Left cardiac atrium (tissue), 4 donors: ENCODE measurements around the gene ZNF326. TPM values are rescaled to one million over a fixed set of nuclear protein-coding genes. Genes with fewer than 3 reads are reported as not detected.
"Not testable (repeated sequence)": the region's sequence is repeated elsewhere in the genome, so short reads cannot be mapped to it uniquely, and the experiment has no call there.

Experiments
- ATAC-seq, 2 donors: fragments of 200-7000 bp; cut with Tn5 transposase; one replicate each; pipeline ENCODE4 v1.9.1; 2020; ENCODE audit warnings: mild to moderate bottlenecking in 2 of 2, moderate library complexity in 2 of 2
- DNase-seq: peaks from one replicate; pipeline ENCODE4 v3.0.0-alpha.2; 2020
- intact Hi-C, 2 donors: fragments of 100-400 bp; cut with DNase I; formaldehyde crosslinking; loops; one replicate each; pipeline versions ENCODE4 v1.14.1 to v1.15.1; 2022 to 2023
- total RNA-seq, 2 donors: library from RNA; stranded (reverse); fragmentation: NEBNext Ultra II Directional; extraction: Animal tissue kit (Norgen Biotek cat#: 25700); gene quantifications; one replicate each; pipeline ENCODE4 v1.2.1, GENCODE V29; 2021
- donor health status: DM: no; HTN: yes; CAD: no.
- donor health status: DM: no; HTN: yes; CAD: no; lungs with severe emphysema.
- donor health status: DM: yes; HTN: yes; CAD: no.
- donor health status: Dilated cardiomyopathy.

ZNF326 gene
- total RNA-seq, 2 donors from 2014 or later = 13.0 to 13.4 TPM

DNA sequence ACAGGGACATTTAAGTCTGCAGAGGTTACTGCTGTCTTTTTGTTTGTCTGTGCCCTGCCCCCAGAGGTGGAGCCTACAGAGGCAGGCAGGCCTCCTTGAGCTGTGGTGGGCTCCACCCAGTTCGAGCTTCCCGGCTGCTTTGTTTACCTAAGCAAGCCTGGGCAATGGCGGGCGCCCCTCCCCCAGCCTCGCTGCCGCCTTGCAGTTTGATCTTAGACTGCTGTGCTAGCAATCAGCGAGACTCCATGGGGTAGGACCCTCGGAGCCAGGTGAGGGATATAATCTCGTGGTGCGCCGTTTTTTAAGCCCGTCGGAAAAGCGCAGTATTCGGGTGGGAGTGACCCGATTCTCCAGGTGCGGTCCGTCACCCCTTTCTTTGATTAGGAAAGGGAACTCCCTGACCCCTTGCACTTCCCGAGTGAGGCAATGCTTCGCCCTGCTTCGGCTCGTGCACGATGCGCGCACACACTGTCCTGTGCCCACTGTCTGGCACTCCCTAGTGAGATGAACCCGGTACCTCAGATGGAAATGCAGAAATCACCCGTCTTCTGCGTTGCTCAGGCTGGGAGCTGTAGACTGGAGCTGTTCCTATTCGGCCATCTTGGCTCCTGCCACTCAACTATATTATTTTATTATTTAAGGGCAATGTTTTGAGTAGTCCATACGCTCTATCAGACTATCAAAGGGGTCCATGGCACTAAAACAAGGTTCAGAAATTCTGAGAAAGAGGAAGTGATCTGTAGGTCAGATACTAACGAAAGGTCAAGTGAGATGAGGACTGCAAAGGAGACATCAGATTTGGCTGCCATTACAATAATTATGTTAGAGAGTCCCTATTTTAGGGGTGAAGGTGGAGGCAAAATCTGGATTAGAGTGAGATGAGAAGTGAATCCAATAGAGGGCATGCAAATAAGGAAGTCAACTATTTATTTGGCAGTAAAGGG lies 68.1 kb downstream of the ZNF326 start:
- intact Hi-C loops, ATAC-seq, DNase-seq: not testable (repeated sequence)

DNA sequence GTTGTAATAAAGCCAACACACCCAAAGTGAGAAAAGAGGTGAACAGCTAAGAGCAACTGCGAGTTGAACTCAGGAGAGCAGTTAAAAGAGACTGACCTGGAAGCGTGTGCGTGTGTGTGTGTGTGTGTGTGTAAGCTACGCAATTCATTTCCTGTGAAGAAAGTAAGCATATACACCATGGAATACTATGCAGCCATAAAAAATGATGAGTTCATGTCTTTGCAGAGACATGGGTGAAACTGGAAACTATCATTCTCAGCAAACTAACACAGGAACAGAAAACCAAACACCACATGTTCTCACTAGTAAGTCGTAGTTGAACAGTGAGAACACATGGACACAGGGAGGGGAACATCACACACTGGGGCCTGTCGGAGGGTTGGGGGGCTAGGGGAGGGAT lies 69.2 kb downstream of the ZNF326 start:
- DNase-seq, intact Hi-C loops, ATAC-seq: not testable (repeated sequence)

DNA sequence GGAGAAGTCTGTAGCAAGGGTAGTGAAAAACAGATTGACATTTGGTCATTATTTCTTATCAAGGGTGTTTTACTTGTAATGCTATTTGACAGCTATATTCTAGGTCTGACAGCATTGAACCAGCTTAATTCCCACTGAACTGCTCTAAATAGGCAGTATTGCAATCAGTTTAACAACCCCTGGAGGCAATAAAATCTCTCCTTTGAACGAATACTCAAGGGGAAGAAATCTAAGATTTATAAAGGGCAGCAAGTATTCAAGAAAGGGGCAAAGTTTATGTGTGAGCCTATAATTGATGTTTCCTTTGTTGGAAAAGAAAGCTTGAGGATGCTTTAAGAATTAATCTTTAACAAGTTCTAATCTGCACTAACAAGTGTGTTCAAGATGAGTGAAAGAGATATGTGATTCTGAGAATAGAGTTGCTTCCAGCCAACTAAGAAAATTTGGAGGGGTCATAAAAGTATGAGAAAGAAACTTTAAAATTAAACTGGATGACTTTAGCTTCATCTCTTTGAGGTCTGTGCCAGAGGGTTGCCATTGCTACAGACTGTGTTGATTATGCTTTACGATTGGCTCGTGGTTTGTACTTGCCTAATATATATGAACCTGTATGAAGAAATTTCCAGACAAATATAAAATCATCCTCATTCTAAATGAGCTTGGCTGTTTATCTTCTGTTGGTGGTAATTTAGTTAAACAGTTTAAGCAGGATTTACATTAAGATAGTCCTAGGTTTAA lies 72.5 kb downstream of the ZNF326 start:
- ATAC-seq = no peak

DNA sequence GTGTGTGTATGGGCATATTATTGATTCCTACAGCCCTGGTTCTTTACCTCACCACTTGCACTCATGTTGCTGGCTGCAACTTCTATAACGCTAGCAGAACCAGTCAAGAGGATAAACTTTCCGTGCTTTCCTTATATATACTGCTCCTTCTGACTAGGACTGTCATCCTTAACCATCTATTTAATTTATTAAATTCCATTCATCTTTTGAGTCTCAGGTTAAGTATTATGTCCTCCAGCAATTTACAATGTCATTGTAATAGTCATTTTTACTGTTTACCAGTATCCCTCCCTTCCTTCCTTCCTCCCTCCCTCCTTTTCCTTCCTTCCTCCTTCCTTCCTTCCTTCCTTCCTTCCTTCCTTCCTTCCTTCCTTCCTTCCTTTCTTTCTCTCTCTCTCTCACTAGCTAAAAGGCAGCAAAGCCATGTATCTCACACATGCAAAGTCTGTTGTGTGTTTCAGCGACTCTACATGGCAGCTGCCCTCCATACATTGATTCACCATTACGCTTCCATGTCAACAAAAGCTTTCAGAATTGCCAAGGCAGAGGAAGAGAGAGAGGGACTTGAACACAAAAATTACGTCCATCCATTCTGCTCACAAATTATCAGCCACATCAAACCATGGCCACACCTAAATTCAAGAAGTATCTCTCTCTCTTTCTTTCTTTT lies 73.8 kb downstream of the ZNF326 start:
- no peak for ATAC-seq
- no peak for DNase-seq
- intact Hi-C loops = no loop called here

More for the DNA sequence above, 72.5 kb downstream of the ZNF326 start:
- intact Hi-C loops = no loop called here
- DNase-seq = no peak

DNA sequence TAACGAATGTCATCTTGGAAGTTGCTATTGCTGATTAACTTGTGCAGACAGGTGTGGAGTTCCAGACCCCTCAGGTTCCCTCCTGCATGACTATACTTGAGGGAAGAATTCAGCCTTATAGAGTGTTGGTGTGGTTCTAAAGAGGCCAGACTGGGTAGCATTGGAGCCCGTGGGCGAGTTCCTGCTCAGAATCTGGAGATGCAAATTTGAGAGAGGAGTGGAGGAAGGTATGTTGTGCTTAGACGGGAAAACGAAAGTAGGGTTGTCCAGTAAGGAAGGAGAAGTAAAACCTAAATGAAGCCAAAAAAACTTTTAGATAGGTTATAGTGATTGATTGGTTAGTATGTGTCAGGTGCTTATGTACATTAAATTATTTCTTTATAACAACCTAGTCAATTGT lies 79.2 kb downstream of the ZNF326 start:
- intact Hi-C loops = no loop called here
- ATAC-seq (no peak), DNase-seq (no peak)

DNA sequence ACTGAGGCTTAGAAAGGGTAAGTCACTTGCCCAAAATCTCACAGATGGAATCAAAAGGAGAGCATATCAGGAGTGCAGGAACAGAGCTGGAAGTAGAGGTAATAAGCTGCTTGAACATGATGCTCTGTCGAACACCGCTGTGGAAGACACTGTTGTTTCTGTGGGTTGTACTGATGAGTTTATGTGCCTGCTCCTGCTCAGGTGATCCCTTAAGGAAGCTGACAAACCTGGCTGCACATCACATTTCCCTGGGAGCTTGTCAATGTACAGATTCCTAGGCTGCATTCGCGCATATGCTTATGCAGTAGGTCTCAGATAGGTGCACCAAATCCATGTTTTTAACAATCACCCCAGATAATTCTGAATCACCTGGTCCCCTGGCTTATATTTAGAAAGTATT lies 79.7 kb downstream of the ZNF326 start:
- intact Hi-C loops = no loop called here
- no peak for ATAC-seq

DNA sequence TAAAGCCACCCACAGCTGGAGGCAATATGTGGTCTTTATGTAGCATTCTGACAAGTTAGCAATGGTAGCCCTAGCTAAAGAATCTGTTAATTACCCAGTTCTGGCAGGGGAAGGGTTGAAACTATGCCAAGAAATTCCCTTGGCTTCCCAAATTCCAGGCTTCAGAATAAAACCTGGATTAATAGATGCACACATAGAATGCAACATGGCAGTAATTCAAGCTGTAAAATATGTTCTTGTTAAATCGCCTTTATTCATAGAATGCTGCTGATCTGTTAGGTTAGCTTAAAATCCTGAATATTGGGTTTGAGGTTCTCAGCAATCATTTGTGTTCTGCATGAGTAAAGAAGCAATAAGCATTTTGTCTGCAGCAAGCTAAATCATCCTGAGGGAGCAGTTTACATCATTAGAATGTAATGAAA lies 80.1 kb downstream of the ZNF326 start:
- DNase-seq (no peak), ATAC-seq (no peak)
- intact Hi-C loops = no loop called here

More for the DNA sequence above, 79.7 kb downstream of the ZNF326 start:
- no peak for DNase-seq

DNA sequence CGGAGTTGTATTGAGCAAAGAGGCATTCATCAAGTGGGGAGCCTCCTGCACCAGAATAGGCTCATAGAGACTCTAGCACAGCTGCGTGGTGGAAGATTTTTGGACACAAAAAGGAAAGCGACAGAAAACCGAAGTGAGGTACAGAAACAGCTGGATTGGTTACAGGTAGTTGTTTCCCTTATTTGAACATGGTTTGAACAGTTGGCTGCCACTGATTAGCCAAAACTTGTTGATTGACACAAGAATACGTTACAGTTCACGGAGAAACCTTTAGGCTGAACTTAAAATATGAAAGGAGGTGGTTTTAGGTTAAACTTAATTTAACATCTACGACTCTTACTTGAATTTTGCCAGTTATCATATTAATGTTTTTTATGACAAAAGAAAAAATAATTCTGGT lies 89.1 kb downstream of the ZNF326 start:
- intact Hi-C loops = no loop called here
- DNase-seq = no peak
- ATAC-seq = no peak

Other genes with a start within 250 kb of the ZNF326 start
- gene LRRC8D, start 174.1 kb upstream of the ZNF326 start, total RNA-seq = 10 to 100 TPM in 1 of 2 donors, 1 to 10 TPM in 1; 7.3 to 13.6 TPM